ENCODE measurements around the gene ZBTB7C. TPM values are rescaled to one million over a fixed set of nuclear protein-coding genes. Genes with fewer than 3 reads are reported as not detected.
A peak's percentile ranks its signal among the peaks of the same experiment; 100 is the strongest.

Gene ZBTB7C
- total RNA-seq, 1 donor from 2014 or later: 2.7 TPM

- TF ChIP-seq CTCF (IDR thresholded peaks at IDR 0.05; ENCODE audit: borderline replicate concordance): peak; percentile 36
- intact Hi-C loops (cut with micrococcal nuclease): no loop called here
- DNase-seq: no peak
Observed at GRCh38 chr18:48317781-48318381, 91.3 kb downstream of the ZBTB7C start.

GRCh38 chr18:48316177-48316576 is 93.0 kb downstream of the ZBTB7C start:
- intact Hi-C loops (cut with micrococcal nuclease): no loop called here
- Histone ChIP-seq H3K4me1 (peaks cover 5% of the 10 kb centered on the region), H3K9me3 (replicated peaks) (no peaks in the 10 kb centered on the region), H3K4me3 (no peak overlapping the region), H3K36me3 (no peaks in the 10 kb centered on the region), H3K27ac (replicated peaks) (no peak overlapping the region), H3K27me3 (ENCODE audit: low read depth) (no peaks in the 10 kb centered on the region)
- no peak for TF ChIP-seq CTCF (IDR thresholded peaks at IDR 0.05; ENCODE audit: borderline replicate concordance)
- DNase-seq: no peak

More at GRCh38 chr18:48317781-48318381, 91.3 kb downstream of the ZBTB7C start:
- H3K27ac ChIP-seq (replicated peaks): no peak overlapping the region
- H3K27me3 ChIP-seq (ENCODE audit: low read depth): no peaks in the 10 kb centered on the region
- peaks cover 5% of the 10 kb centered on the region for H3K4me1 ChIP-seq
- no peaks in the 10 kb centered on the region for H3K9me3 ChIP-seq (replicated peaks)
- no peaks in the 10 kb centered on the region for H3K36me3 ChIP-seq
- no peak overlapping the region for H3K4me3 ChIP-seq

- no peak for DNase-seq
- Histone ChIP-seq H3K27me3 (ENCODE audit: low read depth) (no peaks in the 10 kb centered on the region), H3K36me3 (no peaks in the 10 kb centered on the region), H3K4me1 (no peaks in the 10 kb centered on the region), H3K9me3 (replicated peaks) (no peaks in the 10 kb centered on the region), H3K4me3 (no peak overlapping the region), H3K27ac (replicated peaks) (no peak overlapping the region)
- no peak for TF ChIP-seq CTCF (IDR thresholded peaks at IDR 0.05; ENCODE audit: borderline replicate concordance)
- intact Hi-C loops (cut with micrococcal nuclease): no loop called here
Observed at GRCh38 chr18:48314690-48315089, 94.5 kb downstream of the ZBTB7C start.

GRCh38 chr18:48313792-48314191 is 95.4 kb downstream of the ZBTB7C start:
- intact Hi-C loops (cut with micrococcal nuclease): no loop called here
- Histone ChIP-seq H3K36me3 (no peaks in the 10 kb centered on the region), H3K4me3 (no peak overlapping the region), H3K4me1 (no peaks in the 10 kb centered on the region), H3K27me3 (ENCODE audit: low read depth) (no peaks in the 10 kb centered on the region), H3K9me3 (replicated peaks) (no peaks in the 10 kb centered on the region), H3K27ac (replicated peaks) (no peak overlapping the region)
- TF ChIP-seq CTCF (IDR thresholded peaks at IDR 0.05; ENCODE audit: borderline replicate concordance): no peak
- DNase-seq: no peak

GRCh38 chr18:48312066-48312465 is 97.1 kb downstream of the ZBTB7C start:
- Histone ChIP-seq H3K4me1 (no peaks in the 10 kb centered on the region), H3K36me3 (no peaks in the 10 kb centered on the region), H3K27me3 (ENCODE audit: low read depth) (no peaks in the 10 kb centered on the region), H3K9me3 (replicated peaks) (no peaks in the 10 kb centered on the region), H3K4me3 (no peak overlapping the region), H3K27ac (replicated peaks) (no peak overlapping the region)
- intact Hi-C loops (cut with micrococcal nuclease): no loop called here
- TF ChIP-seq CTCF (IDR thresholded peaks at IDR 0.05; ENCODE audit: borderline replicate concordance): no peak
- DNase-seq: no peak

Data from left ventricle myocardium inferior (tissue), 1 donor.